Smooth muscle cell (in vitro differentiated cells): Measurements from ENCODE around the gene VIPR2. TPM values are rescaled to one million over a fixed set of nuclear protein-coding genes. Genes with fewer than 3 reads are reported as not detected.

Experiments used
- DNase-seq: peaks from one replicate; lab custom pipeline; 2025; ENCODE audit not compliant: unreplicated experiment; lab: John Stamatoyannopoulos, UW
- H2AFZ ChIP-seq: fragments of 200-600 bp; sonication (generic); 2 replicates; pipeline ENCODE4 v1.6.0; 2016; ENCODE audit warnings: antibody characterized with exemption, low read depth, mild to moderate bottlenecking
- H3F3A ChIP-seq: fragments of 200-600 bp; sonication (generic); 2 replicates; pipeline ENCODE4 v1.6.0; 2017; ENCODE audit warnings: antibody characterized with exemption, low read depth
- H3K27ac ChIP-seq: fragments of 200-600 bp; sonication (generic); 2 replicates; pipeline ENCODE4 v1.5.1; 2016; ENCODE audit warnings: low read depth, mild to moderate bottlenecking
- H3K27me3 ChIP-seq: fragments of 200-600 bp; sonication (generic); 2 replicates; pipeline ENCODE4 v1.6.1; 2016; ENCODE audit warnings: low read depth, mild to moderate bottlenecking
- H3K36me3 ChIP-seq: fragments of 200-600 bp; sonication (generic); 2 replicates; pipeline ENCODE4 v1.5.1; 2016; ENCODE audit warnings: low read depth
- H3K4me1 ChIP-seq: fragments of 200-600 bp; sonication (generic); 2 replicates; pipeline ENCODE4 v1.5.1; 2016; ENCODE audit warnings: low read depth
- H3K4me2 ChIP-seq: fragments of 200-600 bp; sonication (generic); 2 replicates; pipeline ENCODE4 v1.6.0; 2016; ENCODE audit warnings: mild to moderate bottlenecking
- H3K4me3 ChIP-seq: fragments of 200-600 bp; sonication (generic); 2 replicates; pipeline ENCODE4 v1.5.1; 2016; ENCODE audit warnings: mild to moderate bottlenecking
- H3K79me2 ChIP-seq: fragments of 200-600 bp; sonication (generic); 2 replicates; pipeline ENCODE4 v1.6.0; 2016; ENCODE audit warnings: low read depth, mild to moderate bottlenecking
- H3K9ac ChIP-seq: fragments of 200-600 bp; sonication (generic); 2 replicates; pipeline ENCODE4 v1.6.0; 2016; ENCODE audit warnings: low read depth
- H3K9me3 ChIP-seq: fragments of 200-600 bp; sonication (generic); replicated peaks from 2 replicates; pipeline ENCODE4 v1.5.1; 2016; ENCODE audit warnings: low read depth
- H4K20me1 ChIP-seq: fragments of 200-600 bp; sonication (generic); 2 replicates; pipeline ENCODE4 v1.6.0; 2016; ENCODE audit warnings: low read depth
- CTCF ChIP-seq: fragments of 200-600 bp; sonication (generic); IDR thresholded peaks from 2 replicates; pipeline ENCODE4 v1.5.1; 2017; ENCODE audit warnings: borderline replicate concordance, mild to moderate bottlenecking, antibody characterized with exemption; ENCODE audit not compliant: insufficient read depth, poor library complexity, severe bottlenecking
- WGBS: methylation state at CpG from one replicate; pipeline ENCODE4 v1.1.7; 2016; ENCODE audit warnings: low lambda C conversion rate; 5-methylcytosine and 5-hydroxymethylcytosine counted together
- polyA plus RNA-seq: library from polyadenylated mRNA; unstranded; fragments of >200 nt; fragmentation: Nextera tagmentation; extraction: Ambion mirVana; gene quantifications from 2 replicates; pipeline ENCODE4 v1.2.1, GENCODE V29; 2016
- total RNA-seq: library from RNA; depleted of rRNA; stranded (reverse); fragments of >200 nt; gene quantifications from 2 replicates; pipeline ENCODE4 v1.2.3, GENCODE V29; 2014

VIPR2 gene
- total and polyA plus RNA-seq, 2 experiments from 2014 or later, result not detected

DNA sequence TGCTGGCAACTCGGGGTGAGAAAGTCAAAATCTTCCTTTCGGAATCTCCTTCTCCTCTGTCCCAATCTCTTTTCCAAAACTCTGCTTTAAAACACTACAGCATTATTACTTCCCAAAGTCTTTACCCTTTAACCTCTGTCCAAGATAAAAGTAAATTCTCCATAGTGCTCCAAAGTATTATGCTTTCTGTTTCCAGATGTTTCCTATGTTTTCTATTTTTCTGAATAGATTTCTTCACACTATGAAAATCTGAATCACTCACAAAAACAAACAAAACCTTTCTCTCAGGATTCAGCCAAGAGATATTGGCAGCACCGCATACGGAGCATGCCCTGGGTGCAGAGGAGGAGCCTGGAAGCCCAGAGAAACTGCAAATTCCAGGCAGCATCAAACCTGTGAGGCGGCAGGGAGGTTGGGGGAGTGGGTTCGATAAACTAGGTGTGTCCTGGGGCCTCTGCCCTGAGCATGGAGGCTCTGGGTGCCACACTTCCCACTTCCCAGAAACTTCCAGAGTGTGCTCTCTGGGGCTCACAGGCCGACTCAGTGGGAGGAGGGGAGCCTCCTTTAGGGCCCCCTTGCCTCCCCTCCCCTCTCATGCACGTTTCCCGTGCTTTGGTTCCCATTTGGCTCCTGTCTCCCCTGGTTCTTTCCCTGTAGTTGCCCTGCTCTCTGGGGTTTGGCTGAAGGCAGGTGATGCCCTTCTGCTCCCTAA is 35.6 kb downstream of the VIPR2 start:
- H3K27me3 ChIP-seq, result peaks cover 16% of the 10 kb centered on the region
- H2AFZ ChIP-seq, result no peak overlapping the region
- no peaks in the 10 kb centered on the region for H3K79me2 ChIP-seq
- H3F3A ChIP-seq, result no peaks in the 10 kb centered on the region
- H3K9ac ChIP-seq, result no peak overlapping the region
- no peak overlapping the region for H3K27ac ChIP-seq
- H3K9me3 ChIP-seq, result no peaks in the 10 kb centered on the region
- no peaks in the 10 kb centered on the region for H3K36me3 ChIP-seq
- no peak overlapping the region for H3K4me2 ChIP-seq
- peaks cover 10% of the 10 kb centered on the region for H3K4me1 ChIP-seq
- no peak for TF ChIP-seq CTCF
- 82% methylated on average over 9 of the region's 9 CpGs for WGBS
- H4K20me1 ChIP-seq, result no peaks in the 10 kb centered on the region
- DNase-seq, result no peak
- no peak overlapping the region for H3K4me3 ChIP-seq

- Histone ChIP-seq H3K9me3 (no peaks in the 10 kb centered on the region), H3K4me2 (no peak overlapping the region), H3K27me3 (peaks cover 12% of the 10 kb centered on the region)
Measured at GRCh38 chr7:159108491-159108890, 36.2 kb downstream of the VIPR2 start.

GRCh38 chr7:159107161-159107892 is 37.3 kb downstream of the VIPR2 start:
- Histone ChIP-seq H3K36me3 (no peaks in the 10 kb centered on the region), H3K27ac (no peak overlapping the region), H3K4me3 (no peak overlapping the region), H3K27me3 (peaks cover 8% of the 10 kb centered on the region), H2AFZ (no peak overlapping the region), H3K9me3 (no peaks in the 10 kb centered on the region), H3K4me1 (peaks cover 6% of the 10 kb centered on the region), H3K79me2 (no peaks in the 10 kb centered on the region), H3K9ac (no peak overlapping the region), H4K20me1 (no peaks in the 10 kb centered on the region), H3K4me2 (no peak overlapping the region), H3F3A (no peaks in the 10 kb centered on the region)
- TF ChIP-seq CTCF, result no peak
- no peak for DNase-seq
- WGBS, result 81% methylated on average over 13 of the region's 13 CpGs

More at GRCh38 chr7:159108491-159108890, 36.2 kb downstream of the VIPR2 start:
- Histone ChIP-seq H3K79me2 (no peaks in the 10 kb centered on the region), H3K27ac (no peak overlapping the region), H3F3A (no peaks in the 10 kb centered on the region), H3K9ac (no peak overlapping the region), H3K4me1 (peaks cover 6% of the 10 kb centered on the region), H2AFZ (no peak overlapping the region), H4K20me1 (no peaks in the 10 kb centered on the region), H3K36me3 (no peaks in the 10 kb centered on the region), H3K4me3 (no peak overlapping the region)
- TF ChIP-seq CTCF, result no peak
- WGBS, result 96% methylated on average over 2 of the region's 2 CpGs
- DNase-seq, result no peak
